Thymus (tissue), 11 donors: ENCODE measurements around the gene FBXL12. TPM values are rescaled to one million over a fixed set of nuclear protein-coding genes. Genes with fewer than 3 reads are reported as not detected.

Experiments used
- DNase-seq, 9 donors: peaks; one replicate each; pipeline ENCODE4 v3.0.0-alpha.2; 2013; ENCODE audit warnings: low spot score in 9 of 9, low read depth in 6 of 9, missing footprints in 1 of 9
- H3K27ac ChIP-seq, 2 donors: one replicate each; pipeline ENCODE4 v1.5.1; 2013; ENCODE audit warnings: control low read depth in 1 of 2, low read depth in 1 of 2, low read length in 1 of 2, mild to moderate bottlenecking in 1 of 2, moderate library complexity in 1 of 2
- H3K27me3 ChIP-seq, 2 donors: one replicate each; pipeline ENCODE4 v1.5.1; 2013; ENCODE audit warnings: low read length in 1 of 2; ENCODE audit not compliant: control insufficient read depth in 2 of 2, insufficient read depth in 1 of 2
- H3K36me3 ChIP-seq, 2 donors: one replicate each; pipeline ENCODE4 v1.5.1; 2013; ENCODE audit warnings: low read length in 1 of 2, mild to moderate bottlenecking in 1 of 2, moderate library complexity in 1 of 2; ENCODE audit not compliant: control insufficient read depth in 2 of 2, insufficient read depth in 2 of 2
- H3K4me1 ChIP-seq, 2 donors: one replicate each; pipeline ENCODE4 v1.5.1; 2013; ENCODE audit warnings: low read length in 2 of 2; ENCODE audit not compliant: control insufficient read depth in 2 of 2, insufficient read depth in 2 of 2
- H3K4me3 ChIP-seq, 2 donors: one replicate each; pipeline ENCODE4 v1.5.1; 2013; ENCODE audit warnings: low read length in 2 of 2, control low read depth in 1 of 2, mild to moderate bottlenecking in 1 of 2
- H3K9me3 ChIP-seq, 2 donors: one replicate each; pipeline ENCODE4 v1.5.1; 2013; ENCODE audit warnings: low read length in 1 of 2, mild to moderate bottlenecking in 1 of 2; ENCODE audit not compliant: control insufficient read depth in 2 of 2, insufficient read depth in 1 of 2
- WGBS: extraction: QIAGEN DNeasy Blood & Tissue Kit; methylation state at CpG from one replicate; pipeline ENCODE4 v1.1.7; 2013; 5-methylcytosine and 5-hydroxymethylcytosine counted together
- polyA plus RNA-seq: library from polyadenylated mRNA; stranded (reverse); fragments of 200-250 nt; gene quantifications from one replicate; pipeline ENCODE4 v1.2.3, GENCODE V29; 2013
- total RNA-seq: library from RNA; stranded (reverse); fragments of 120-200 nt; gene quantifications from one replicate; pipeline ENCODE4 v1.2.4, GENCODE V29; 2013
- donor health status: healthy.

Gene FBXL12
- total and polyA plus RNA-seq, 2 donors = 28.4 to 40.1 TPM

- peaks cover 11 to 58% of the 10 kb centered on the region in 2 donors for H3K9me3 ChIP-seq
- H3K4me3 ChIP-seq = no peak overlapping the region
- no peak for DNase-seq
- peaks cover 49 to 60% of the 10 kb centered on the region in 2 donors for H3K36me3 ChIP-seq
- peak overlapping the region; percentile 66 to 73 for H3K27ac ChIP-seq
- no peaks in the 10 kb centered on the region for H3K27me3 ChIP-seq
- peaks cover 34 to 59% of the 10 kb centered on the region in 2 donors for H3K4me1 ChIP-seq
- 98% methylated on average over 21 of the region's 21 CpGs for WGBS
These were observed 7.7 kb downstream of the FBXL12 start for GRCh38 chr19:9811139-9811538.

GRCh38 chr19:9808855-9809824 is 9.7 kb downstream of the FBXL12 start:
- peaks cover 41 to 65% of the 10 kb centered on the region in 2 donors for H3K36me3 ChIP-seq
- peaks cover 36 to 71% of the 10 kb centered on the region in 2 donors for H3K4me1 ChIP-seq
- peak overlapping the region; percentile 38 to 97 for H3K27ac ChIP-seq
- H3K4me3 ChIP-seq = no peak overlapping the region
- 45% methylated on average over 11 of the region's 11 CpGs for WGBS
- DNase-seq = peak; percentile 76 to 95 (median 86)
- H3K9me3 ChIP-seq = peaks cover 6 to 41% of the 10 kb centered on the region in 2 donors
- no peaks in the 10 kb centered on the region for H3K27me3 ChIP-seq

GRCh38 chr19:9806803-9807202 is 12.1 kb downstream of the FBXL12 start:
- H3K4me1 ChIP-seq = peaks cover 33 to 68% of the 10 kb centered on the region in 2 donors
- H3K27me3 ChIP-seq = no peaks in the 10 kb centered on the region
- peak overlapping the region; percentile 72 to 97 for H3K27ac ChIP-seq
- no peak overlapping the region for H3K4me3 ChIP-seq
- H3K36me3 ChIP-seq = peaks cover 44 to 71% of the 10 kb centered on the region in 2 donors
- DNase-seq = peak in 3 of 9 donors; percentile 33 to 69 (median 52)
- peaks cover 6 to 33% of the 10 kb centered on the region in 2 donors for H3K9me3 ChIP-seq
- 91% methylated on average over 3 of the region's 3 CpGs for WGBS

GRCh38 chr19:9801976-9802375 is 16.9 kb downstream of the FBXL12 start:
- H3K4me1 ChIP-seq = peaks cover 4 to 24% of the 10 kb centered on the region in 2 donors
- no peaks in the 10 kb centered on the region for H3K9me3 ChIP-seq
- H3K27me3 ChIP-seq = no peaks in the 10 kb centered on the region
- 98% methylated on average over 10 of the region's 10 CpGs for WGBS
- H3K4me3 ChIP-seq = no peak overlapping the region
- H3K27ac ChIP-seq = no peak overlapping the region
- H3K36me3 ChIP-seq = peaks cover 20 to 36% of the 10 kb centered on the region in 2 donors
- no peak for DNase-seq

GRCh38 chr19:9799162-9799561 is 19.7 kb downstream of the FBXL12 start:
- no peaks in the 10 kb centered on the region for H3K27me3 ChIP-seq
- H3K4me1 ChIP-seq = peaks cover 0 to 18% of the 10 kb centered on the region in 2 donors

GRCh38 chr19:9797871-9798270 is 21.0 kb downstream of the FBXL12 start:
- Histone ChIP-seq H3K27me3 (no peaks in the 10 kb centered on the region), H3K4me1 (peaks cover 0 to 28% of the 10 kb centered on the region in 2 donors), H3K27ac (no peak overlapping the region), H3K4me3 (no peak overlapping the region), H3K36me3 (peaks cover 5 to 7% of the 10 kb centered on the region in 2 donors), H3K9me3 (peaks cover 0 to 16% of the 10 kb centered on the region in 2 donors)
- no peak for DNase-seq
- 96% methylated on average over 5 of the region's 5 CpGs for WGBS

More at GRCh38 chr19:9799162-9799561, 19.7 kb downstream of the FBXL12 start:
- no peak for DNase-seq
- H3K36me3 ChIP-seq = peaks cover 16% of the 10 kb centered on the region in 2 donors
- peaks cover 0 to 3% of the 10 kb centered on the region in 2 donors for H3K9me3 ChIP-seq
- H3K27ac ChIP-seq = peak overlapping the region in 1 of 2 donors; percentile 30
- H3K4me3 ChIP-seq = no peak overlapping the region

GRCh38 chr19:9796113-9796773 is 22.6 kb downstream of the FBXL12 start:
- no peaks in the 10 kb centered on the region for H3K36me3 ChIP-seq
- H3K27me3 ChIP-seq = no peaks in the 10 kb centered on the region
- H3K27ac ChIP-seq = peak overlapping the region in 1 of 2 donors; percentile 94
- DNase-seq = peak; percentile 73 to 97 (median 92)
- WGBS = 63% methylated on average over 6 of the region's 6 CpGs
- peaks cover 0 to 33% of the 10 kb centered on the region in 2 donors for H3K4me1 ChIP-seq
- H3K4me3 ChIP-seq = no peak overlapping the region
- peaks cover 0 to 17% of the 10 kb centered on the region in 2 donors for H3K9me3 ChIP-seq

- H3K4me1 ChIP-seq = peaks cover 6 to 44% of the 10 kb centered on the region in 2 donors
- peak overlapping the region; percentile 62 to 74 for H3K4me3 ChIP-seq
- H3K9me3 ChIP-seq = peaks cover 0 to 17% of the 10 kb centered on the region in 2 donors
- H3K27me3 ChIP-seq = no peaks in the 10 kb centered on the region
- DNase-seq = peak in 2 of 9 donors; percentile 44 to 57
- peak overlapping the region; percentile 99 for H3K27ac ChIP-seq
- 18% methylated on average over 36 of the region's 36 CpGs for WGBS
- H3K36me3 ChIP-seq = no peaks in the 10 kb centered on the region
These were observed 25.7 kb downstream of the FBXL12 start for GRCh38 chr19:9793071-9793591.
